ENCODE measurements around the gene VPS37C.

GRCh38 chr11:61155741-61156140 lies 5.5 kb downstream of the VPS37C start:
- TF ChIP-seq TCF7 (CRISPR knock-in tag; IDR thresholded peaks at IDR 0.05; ENCODE audit: low read depth): no peak
- TF ChIP-seq TEAD4 (CRISPR knock-in tag; IDR thresholded peaks at IDR 0.05): no peak
- TF ChIP-seq CTCF (IDR thresholded peaks at IDR 0.05): no peak
- no peak for TF ChIP-seq ESRRA (CRISPR knock-in tag; IDR thresholded peaks at IDR 0.05; ENCODE audit: borderline replicate concordance)
- TF ChIP-seq NFATC4 (CRISPR knock-in tag; IDR thresholded peaks at IDR 0.05): no peak
- TF ChIP-seq E2F4 (CRISPR knock-in tag; IDR thresholded peaks at IDR 0.05; ENCODE audit: borderline replicate concordance, low read depth): no peak
- TF ChIP-seq E2F5 (CRISPR knock-in tag; IDR thresholded peaks at IDR 0.05): no peak
- TF ChIP-seq ZSCAN18 (CRISPR knock-in tag; IDR thresholded peaks at IDR 0.05): no peak
- TF ChIP-seq E2F1 (CRISPR knock-in tag; IDR thresholded peaks at IDR 0.05): no peak
- TF ChIP-seq ZNF232 (CRISPR knock-in tag; IDR thresholded peaks at IDR 0.05): no peak
- no peak for TF ChIP-seq ZNF138 (CRISPR knock-in tag; conservative IDR thresholded peaks at IDR 0.05)
- no peak for TF ChIP-seq MLX (CRISPR knock-in tag; IDR thresholded peaks at IDR 0.05)
